Stimulated activated CD4-positive, alpha-beta T cell treated with anti-CD3 and anti-CD28 coated beads, Interleukin-15, amount 100 ng/mL, for 1 hour (primary cell): ENCODE data around the gene BABAM2.

ENCODE experiments used
- DNase-seq, 2 donors: peaks; one replicate each; pipeline ENCODE4 v3.0.0-alpha.2; 2020; ENCODE audit warnings: low read depth in 1 of 2, low spot score in 1 of 2

The BABAM2 gene

DNA sequence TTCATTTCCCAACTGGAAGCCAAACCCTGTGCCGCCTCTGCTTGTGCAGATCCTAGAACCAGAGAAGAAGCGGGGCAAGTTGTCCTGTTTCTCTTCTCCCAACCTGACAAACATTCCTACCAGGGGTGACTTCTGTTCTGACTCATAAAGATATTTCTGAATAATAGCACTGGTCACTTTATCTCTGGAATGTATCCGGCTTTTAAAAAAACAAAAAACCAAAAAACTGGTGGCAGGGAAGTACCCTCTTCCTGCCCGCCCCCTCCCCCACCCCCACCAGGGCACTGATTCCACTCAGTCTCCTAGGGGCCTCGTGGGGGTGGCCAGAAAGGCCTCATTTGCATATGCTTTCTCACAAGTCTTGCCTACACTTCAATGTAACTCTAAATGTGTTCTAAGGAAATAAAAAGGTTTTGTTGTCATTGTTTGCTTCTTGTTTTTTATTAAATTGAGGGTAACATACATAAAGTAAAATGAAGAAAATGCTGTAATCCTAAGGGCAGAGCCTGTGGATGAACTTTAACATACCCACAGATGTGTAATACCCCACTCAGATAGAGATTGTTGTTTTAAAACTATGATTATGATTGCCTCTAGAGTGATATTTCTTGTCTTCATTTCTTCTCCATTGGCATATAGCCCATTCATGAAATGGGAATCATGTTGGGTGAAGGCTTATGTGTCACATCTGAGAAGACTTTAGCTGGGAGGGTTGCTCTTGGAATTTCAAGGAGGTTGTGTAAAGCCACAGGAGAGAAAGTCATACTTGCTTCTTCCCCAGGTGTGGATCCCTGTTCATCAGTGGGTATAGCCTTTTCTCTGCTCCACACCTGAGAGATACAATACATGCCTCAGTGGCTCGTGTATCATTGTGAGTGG, 496.8 kb downstream of the BABAM2 start:
- no peak for DNase-seq
